Mammary epithelial cell (primary cell): ENCODE measurements around the gene CLMP.

Experiments used
- CTCF ChIP-seq, 2 donors: IDR thresholded peaks in 1 of 2; conservative IDR thresholded peaks in 1 of 2; 2 replicates each; pipeline ENCODE4 v1.5.1; 2011 to 2012; ENCODE audit warnings: inconsistent platforms in 2 of 2, low read length in 2 of 2, mild to moderate bottlenecking in 2 of 2, control low read depth in 1 of 2, low read depth in 1 of 2; ENCODE audit not compliant: insufficient read depth in 1 of 2; ENCODE audit errors: extremely low read depth in 1 of 2
- EZH2 ChIP-seq: IDR thresholded peaks from 2 replicates; pipeline ENCODE4 v1.6.1; 2012; ENCODE audit warnings: low read length, inconsistent platforms, borderline replicate concordance

GRCh38 chr11:123170929-123171328 lies 24.1 kb downstream of the CLMP start:
- no peak for TF ChIP-seq CTCF (conservative IDR thresholded peaks at IDR 0.05 in 1 of 2, IDR thresholded peaks at IDR 0.05 in 1 of 2; ENCODE audit: extremely low read depth in 1 of 2, insufficient read depth in 1 of 2, low read depth in 1 of 2, low read length in 2 of 2)
- TF ChIP-seq EZH2 = no peak
